Esophagus squamous epithelium (tissue), 4 donors: ENCODE measurements around the gene FMO3.

Source experiments
- POLR2A ChIP-seq, 4 donors: fragments of 450-650 bp; IDR thresholded peaks; one replicate each; pipeline ENCODE4 v1.6.1; 2017; ENCODE audit warnings: antibody characterized with exemption in 4 of 4, mild to moderate bottlenecking in 4 of 4, moderate library complexity in 3 of 4
- TF ChIP-seq, protein P1 (sequence below), 6 experiments: fragments of 450-650 bp in 4 of 6; fragments of 200-600 bp in 2 of 6; sonication (generic) in 2 of 6; IDR thresholded peaks; one replicate each; pipeline ENCODE4 v1.5.1; 2016 to 2019; ENCODE audit warnings: antibody characterized with exemption in 6 of 6, mild to moderate bottlenecking in 4 of 6, moderate library complexity in 4 of 6

DNA sequence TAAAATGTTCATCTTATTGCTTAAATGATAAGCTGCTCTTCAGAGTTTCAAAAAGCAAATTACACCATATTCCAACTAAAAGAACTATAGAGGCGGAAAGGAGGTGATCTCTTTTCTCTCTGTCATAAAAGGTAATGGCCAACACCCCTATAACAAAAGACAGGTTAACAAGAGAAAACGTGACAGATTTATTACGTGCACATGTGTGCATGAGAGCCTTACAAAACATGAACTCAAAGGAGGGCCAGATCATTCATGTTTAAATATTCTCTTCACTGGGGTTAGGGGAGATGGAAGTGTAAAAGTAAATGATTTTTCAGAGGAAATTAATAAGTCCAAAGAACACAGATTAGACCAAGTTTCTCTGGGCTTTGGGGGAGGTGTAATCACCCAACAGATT lies 67.8 kb downstream of the FMO3 start:
- TF ChIP-seq POLR2A (IDR thresholded peaks at IDR 0.05) = no peak
- TF ChIP-seq, protein P1, sequence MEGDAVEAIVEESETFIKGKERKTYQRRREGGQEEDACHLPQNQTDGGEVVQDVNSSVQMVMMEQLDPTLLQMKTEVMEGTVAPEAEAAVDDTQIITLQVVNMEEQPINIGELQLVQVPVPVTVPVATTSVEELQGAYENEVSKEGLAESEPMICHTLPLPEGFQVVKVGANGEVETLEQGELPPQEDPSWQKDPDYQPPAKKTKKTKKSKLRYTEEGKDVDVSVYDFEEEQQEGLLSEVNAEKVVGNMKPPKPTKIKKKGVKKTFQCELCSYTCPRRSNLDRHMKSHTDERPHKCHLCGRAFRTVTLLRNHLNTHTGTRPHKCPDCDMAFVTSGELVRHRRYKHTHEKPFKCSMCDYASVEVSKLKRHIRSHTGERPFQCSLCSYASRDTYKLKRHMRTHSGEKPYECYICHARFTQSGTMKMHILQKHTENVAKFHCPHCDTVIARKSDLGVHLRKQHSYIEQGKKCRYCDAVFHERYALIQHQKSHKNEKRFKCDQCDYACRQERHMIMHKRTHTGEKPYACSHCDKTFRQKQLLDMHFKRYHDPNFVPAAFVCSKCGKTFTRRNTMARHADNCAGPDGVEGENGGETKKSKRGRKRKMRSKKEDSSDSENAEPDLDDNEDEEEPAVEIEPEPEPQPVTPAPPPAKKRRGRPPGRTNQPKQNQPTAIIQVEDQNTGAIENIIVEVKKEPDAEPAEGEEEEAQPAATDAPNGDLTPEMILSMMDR (IDR thresholded peaks at IDR 0.05) = no peak
